ENCODE measurements around the gene ERF. TPM values are rescaled to one million over a fixed set of nuclear protein-coding genes. Genes with fewer than 3 reads are reported as not detected.

Gene ERF
- total RNA-seq, 2 experiments from 2014 or later = 52.4 to 55.6 TPM

DNA sequence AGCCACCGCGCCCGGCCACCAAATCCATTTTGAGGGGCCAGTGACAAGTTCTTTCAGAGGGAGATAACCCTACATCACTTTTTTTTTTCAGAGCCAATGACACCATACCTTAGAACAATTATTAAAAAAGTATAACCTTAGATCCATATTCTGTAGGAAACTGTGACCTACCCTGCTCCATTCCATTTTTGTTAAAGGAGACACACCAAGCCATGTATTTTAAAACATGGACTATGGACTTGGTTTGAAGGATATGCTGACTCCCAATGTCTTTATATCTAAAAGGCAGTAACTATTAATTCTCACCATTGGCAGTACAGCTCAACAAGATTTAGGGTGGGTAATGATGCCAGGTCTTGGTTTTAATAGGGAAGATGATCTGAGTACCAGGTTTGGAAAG is 13.6 kb downstream of the ERF start:
- H3K27me3 Mint-ChIP-seq (ENCODE audit: low read depth) = no peaks in the 10 kb centered on the region
- intact Hi-C loops (cut with micrococcal nuclease) = loop anchor here (10.0 kb wide), 1 partner anchor 356 kb away; the partner anchor contains the start of gene ARHGEF1
- H3K27ac Mint-ChIP-seq = no peak overlapping the region
- DNase-seq = no peak
- no peaks in the 10 kb centered on the region for H3K9me3 Mint-ChIP-seq
- peaks cover 10% of the 10 kb centered on the region for H3K36me3 Mint-ChIP-seq (ENCODE audit: low read depth)
- H3K4me3 Mint-ChIP-seq = peak overlapping the region; percentile 87
- H3K4me1 Mint-ChIP-seq (ENCODE audit: low read depth) = peaks cover 45% of the 10 kb centered on the region
- CTCF ChIA-PET = interaction anchor here (0.7 to 6.0 kb wide), 5 partner anchors 21 to 108 kb away, joined by 3 to 57 read pairs (median 4); partner anchors contain the start of gene ZNF526

GRCh38 chr19:42239544-42240220 is 15.2 kb downstream of the ERF start:
- intact Hi-C loops (cut with micrococcal nuclease) = loop anchor here (10.0 kb wide), 1 partner anchor 355 kb away; the partner anchor contains the start of gene ARHGEF1
- H3K9me3 Mint-ChIP-seq = no peaks in the 10 kb centered on the region
- DNase-seq = no peak
- peaks cover 35% of the 10 kb centered on the region for H3K4me1 Mint-ChIP-seq (ENCODE audit: low read depth)
- H3K27me3 Mint-ChIP-seq (ENCODE audit: low read depth) = no peaks in the 10 kb centered on the region
- H3K27ac Mint-ChIP-seq = no peak overlapping the region
- H3K36me3 Mint-ChIP-seq (ENCODE audit: low read depth) = peaks cover 23% of the 10 kb centered on the region
- H3K4me3 Mint-ChIP-seq = no peak overlapping the region
- CTCF ChIA-PET = interaction anchor here (0.6 to 1.4 kb wide), 6 partner anchors 39 to 131 kb away, joined by 3 to 5 read pairs (median 3); partner anchors contain the start of gene POU2F2

GRCh38 chr19:42235181-42235580 is 19.7 kb downstream of the ERF start:
- Mint-ChIP-seq H3K36me3 (ENCODE audit: low read depth) (peaks cover 30% of the 10 kb centered on the region), H3K27me3 (ENCODE audit: low read depth) (no peaks in the 10 kb centered on the region), H3K4me3 (no peak overlapping the region), H3K27ac (no peak overlapping the region), H3K4me1 (ENCODE audit: low read depth) (peaks cover 25% of the 10 kb centered on the region), H3K9me3 (no peaks in the 10 kb centered on the region)
- CTCF ChIA-PET = interaction anchor here (1.4 kb wide), 1 partner anchor 44 kb away, joined by 5 read pairs; no protein-coding TSS in a partner anchor
- DNase-seq = no peak
- intact Hi-C loops (cut with micrococcal nuclease) = no loop called here

- peaks cover 31% of the 10 kb centered on the region for H3K36me3 Mint-ChIP-seq (ENCODE audit: low read depth)
- no peak for DNase-seq
- CTCF ChIA-PET = interaction anchor here (1.4 kb wide), 1 partner anchor 45 kb away, joined by 5 read pairs; no protein-coding TSS in a partner anchor
- intact Hi-C loops (cut with micrococcal nuclease) = no loop called here
- no peak overlapping the region for H3K27ac Mint-ChIP-seq
- no peaks in the 10 kb centered on the region for H3K27me3 Mint-ChIP-seq (ENCODE audit: low read depth)
- no peaks in the 10 kb centered on the region for H3K9me3 Mint-ChIP-seq
- H3K4me1 Mint-ChIP-seq (ENCODE audit: low read depth) = peaks cover 22% of the 10 kb centered on the region
- H3K4me3 Mint-ChIP-seq = no peak overlapping the region
Observed at GRCh38 chr19:42234364-42234763, 20.6 kb downstream of the ERF start.

DNA sequence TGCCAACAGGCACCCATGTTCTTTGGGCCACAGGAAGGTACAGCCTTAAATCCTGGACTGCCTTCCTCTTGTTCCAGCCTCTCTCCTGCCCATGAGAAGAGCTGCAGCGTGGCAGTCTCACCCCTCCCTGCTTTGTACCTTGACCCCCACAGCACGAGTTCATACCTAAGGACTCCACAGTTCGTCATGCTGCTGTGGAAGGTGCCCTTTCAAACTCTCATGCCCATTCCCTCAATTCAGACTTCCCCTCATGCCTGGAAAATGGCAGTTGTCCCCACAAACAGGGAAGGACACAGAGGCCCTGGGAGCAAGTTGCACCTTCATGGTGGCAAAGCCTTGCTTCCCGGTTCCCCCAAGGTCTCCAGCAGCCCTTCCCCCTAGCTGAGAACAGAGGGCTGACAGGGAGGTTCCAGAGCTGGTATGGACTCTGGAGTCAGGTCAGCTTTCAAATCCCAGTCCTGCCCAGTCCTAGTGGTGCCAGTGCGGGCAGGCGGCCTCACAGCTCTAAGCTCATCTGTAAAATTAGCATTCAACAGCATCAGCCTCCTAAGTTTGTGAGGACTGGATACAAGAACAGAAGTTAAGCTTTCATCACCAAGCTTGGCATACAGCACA is 21.1 kb downstream of the ERF start:
- Mint-ChIP-seq H3K4me1 (ENCODE audit: low read depth) (peaks cover 20% of the 10 kb centered on the region), H3K9me3 (no peaks in the 10 kb centered on the region), H3K27me3 (ENCODE audit: low read depth) (no peaks in the 10 kb centered on the region), H3K36me3 (ENCODE audit: low read depth) (peaks cover 31% of the 10 kb centered on the region), H3K27ac (peak overlapping the region; percentile 28), H3K4me3 (no peak overlapping the region)
- CTCF ChIA-PET = no interaction called here
- DNase-seq = no peak
- intact Hi-C loops (cut with micrococcal nuclease) = no loop called here

- Mint-ChIP-seq H3K4me3 (no peak overlapping the region), H3K27ac (no peak overlapping the region), H3K4me1 (ENCODE audit: low read depth) (peaks cover 23% of the 10 kb centered on the region), H3K9me3 (no peaks in the 10 kb centered on the region), H3K27me3 (ENCODE audit: low read depth) (no peaks in the 10 kb centered on the region), H3K36me3 (ENCODE audit: low read depth) (peaks cover 31% of the 10 kb centered on the region)
- intact Hi-C loops (cut with micrococcal nuclease) = no loop called here
- CTCF ChIA-PET = no interaction called here
- DNase-seq = no peak
Observed at GRCh38 chr19:42233106-42233505, 21.8 kb downstream of the ERF start.

GRCh38 chr19:42232435-42232834 is 22.5 kb downstream of the ERF start:
- intact Hi-C loops (cut with micrococcal nuclease) = no loop called here
- H3K27me3 Mint-ChIP-seq (ENCODE audit: low read depth) = no peaks in the 10 kb centered on the region
- H3K36me3 Mint-ChIP-seq (ENCODE audit: low read depth) = peaks cover 31% of the 10 kb centered on the region
- H3K9me3 Mint-ChIP-seq = no peaks in the 10 kb centered on the region
- peaks cover 27% of the 10 kb centered on the region for H3K4me1 Mint-ChIP-seq (ENCODE audit: low read depth)
- no peak overlapping the region for H3K4me3 Mint-ChIP-seq
- CTCF ChIA-PET = no interaction called here
- no peak for DNase-seq
- H3K27ac Mint-ChIP-seq = peak overlapping the region; percentile 46

DNA sequence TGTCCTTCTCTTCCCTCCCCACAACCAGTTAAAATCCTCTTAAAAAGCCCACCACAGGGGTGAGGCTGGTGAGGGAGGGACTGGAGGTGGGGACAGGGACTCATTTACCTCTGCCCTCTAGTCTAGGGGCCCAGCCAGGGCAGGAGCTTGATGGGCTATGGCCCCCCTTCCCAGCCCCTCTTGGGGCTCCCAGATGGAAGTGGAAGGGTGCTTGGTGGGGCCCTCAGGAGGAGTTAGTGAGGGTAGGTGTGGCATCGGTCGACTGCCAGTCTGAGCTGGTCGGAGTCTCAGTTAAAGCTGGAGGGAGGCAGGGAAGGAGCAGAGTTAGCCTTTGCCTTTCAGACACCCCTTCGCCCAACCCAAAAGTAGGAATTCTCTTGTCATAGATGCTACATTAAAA is 24.4 kb downstream of the ERF start:
- DNase-seq = no peak
- H3K36me3 Mint-ChIP-seq (ENCODE audit: low read depth) = peaks cover 31% of the 10 kb centered on the region
- peak overlapping the region; percentile 61 for H3K27ac Mint-ChIP-seq
- intact Hi-C loops (cut with micrococcal nuclease) = no loop called here
- no peaks in the 10 kb centered on the region for H3K9me3 Mint-ChIP-seq
- CTCF ChIA-PET = interaction anchor here (1.2 kb wide), 2 partner anchors 13 to 49 kb away, joined by 3 read pairs; no protein-coding TSS in a partner anchor
- H3K4me3 Mint-ChIP-seq = no peak overlapping the region
- H3K27me3 Mint-ChIP-seq (ENCODE audit: low read depth) = no peaks in the 10 kb centered on the region
- peaks cover 34% of the 10 kb centered on the region for H3K4me1 Mint-ChIP-seq (ENCODE audit: low read depth)

GRCh38 chr19:42229855-42230351 is 25.0 kb downstream of the ERF start:
- peak overlapping the region; percentile 34 for H3K27ac Mint-ChIP-seq
- intact Hi-C loops (cut with micrococcal nuclease) = no loop called here
- no peaks in the 10 kb centered on the region for H3K27me3 Mint-ChIP-seq (ENCODE audit: low read depth)
- no peak for DNase-seq
- CTCF ChIA-PET = interaction anchor here (1.2 to 3.3 kb wide), 3 partner anchors 13 to 67 kb away, joined by 3 to 8 read pairs (median 3); no protein-coding TSS in a partner anchor
- H3K36me3 Mint-ChIP-seq (ENCODE audit: low read depth) = peaks cover 27% of the 10 kb centered on the region
- no peaks in the 10 kb centered on the region for H3K9me3 Mint-ChIP-seq
- no peak overlapping the region for H3K4me3 Mint-ChIP-seq
- peaks cover 31% of the 10 kb centered on the region for H3K4me1 Mint-ChIP-seq (ENCODE audit: low read depth)

- no peaks in the 10 kb centered on the region for H3K27me3 Mint-ChIP-seq (ENCODE audit: low read depth)
Observed at GRCh38 chr19:42229301-42229854, 25.6 kb downstream of the ERF start.

GRCh38 chr19:42228641-42229040 is 26.3 kb downstream of the ERF start:
- H3K4me3 Mint-ChIP-seq = no peak overlapping the region
- H3K4me1 Mint-ChIP-seq (ENCODE audit: low read depth) = peaks cover 31% of the 10 kb centered on the region
- H3K27ac Mint-ChIP-seq = no peak overlapping the region
- intact Hi-C loops (cut with micrococcal nuclease) = no loop called here
- CTCF ChIA-PET = interaction anchor here (3.3 kb wide), 1 partner anchor 68 kb away, joined by 8 read pairs; no protein-coding TSS in a partner anchor
- H3K36me3 Mint-ChIP-seq (ENCODE audit: low read depth) = peaks cover 27% of the 10 kb centered on the region
- H3K27me3 Mint-ChIP-seq (ENCODE audit: low read depth) = no peaks in the 10 kb centered on the region
- DNase-seq = no peak
- H3K9me3 Mint-ChIP-seq = no peaks in the 10 kb centered on the region

More at GRCh38 chr19:42229301-42229854, 25.6 kb downstream of the ERF start:
- CTCF ChIA-PET = interaction anchor here (1.2 to 3.3 kb wide), 2 partner anchors 50 to 67 kb away, joined by 3 to 8 read pairs; no protein-coding TSS in a partner anchor
- H3K9me3 Mint-ChIP-seq = no peaks in the 10 kb centered on the region
- H3K36me3 Mint-ChIP-seq (ENCODE audit: low read depth) = peaks cover 27% of the 10 kb centered on the region
- intact Hi-C loops (cut with micrococcal nuclease) = no loop called here
- H3K4me3 Mint-ChIP-seq = no peak overlapping the region
- peaks cover 32% of the 10 kb centered on the region for H3K4me1 Mint-ChIP-seq (ENCODE audit: low read depth)
- no peak for DNase-seq
- H3K27ac Mint-ChIP-seq = peak overlapping the region; percentile 34

GRCh38 chr19:42226886-42227285 is 28.0 kb downstream of the ERF start:
- Mint-ChIP-seq H3K27ac (no peak overlapping the region), H3K4me3 (no peak overlapping the region), H3K36me3 (ENCODE audit: low read depth) (peaks cover 25% of the 10 kb centered on the region), H3K27me3 (ENCODE audit: low read depth) (no peaks in the 10 kb centered on the region), H3K9me3 (no peaks in the 10 kb centered on the region), H3K4me1 (ENCODE audit: low read depth) (peaks cover 37% of the 10 kb centered on the region)
- intact Hi-C loops (cut with micrococcal nuclease) = no loop called here
- no peak for DNase-seq
- CTCF ChIA-PET = interaction anchor here (3.3 kb wide), 1 partner anchor 70 kb away, joined by 8 read pairs; no protein-coding TSS in a partner anchor

All from activated naive CD4-positive, alpha-beta T cell treated with anti-CD3 and anti-CD28 coated beads for 36 hours (primary cell).